Lower leg skin (tissue), 4 donors: ENCODE results near the gene AXL. TPM values are rescaled to one million over a fixed set of nuclear protein-coding genes. Genes with fewer than 3 reads are reported as not detected.

Experiments
- DNase-seq, 2 donors: peaks; one replicate each; pipeline ENCODE4 v3.0.0-alpha.2; 2019; ENCODE audit warnings: low spot score in 2 of 2
- H3K4me3 ChIP-seq: fragments of 200-600 bp; sonication (generic); 2 replicates; pipeline ENCODE4 v1.5.1; 2017; ENCODE audit warnings: mild to moderate bottlenecking, low read depth; ENCODE audit not compliant: poor library complexity, severe bottlenecking
- POLR2A ChIP-seq, 2 donors: fragments of 450-650 bp; IDR thresholded peaks; one replicate each; pipeline ENCODE4 v1.6.1; 2016 to 2017; ENCODE audit warnings: antibody characterized with exemption in 2 of 2, mild to moderate bottlenecking in 1 of 2, moderate library complexity in 1 of 2
- WGBS, 2 donors: methylation state at CpG; one replicate each; pipeline ENCODE4 v1.1.5; 2018; 5-methylcytosine and 5-hydroxymethylcytosine counted together
- intact Hi-C: fragments of 100-400 bp; cut with DNase I; formaldehyde crosslinking; loops from one replicate; pipeline ENCODE4 v1.15.0; 2023; ENCODE audit warnings: low total_unique reads
- total RNA-seq, 4 donors: library from RNA; depleted of rRNA; stranded (reverse); fragments of >200 nt; gene quantifications; one replicate each; pipeline ENCODE4 v1.1.0, GENCODE V29; 2016
- TF ChIP-seq, protein P1 (sequence below), 3 donors: fragments of 450-650 bp; IDR thresholded peaks; one replicate each; pipeline ENCODE4 v1.5.1; 2016; ENCODE audit warnings: antibody characterized with exemption in 3 of 3, mild to moderate bottlenecking in 3 of 3, moderate library complexity in 2 of 3

AXL gene
- total RNA-seq, 4 donors from 2014 or later: 17.3 to 86.2 (median 56.7) TPM

DNA sequence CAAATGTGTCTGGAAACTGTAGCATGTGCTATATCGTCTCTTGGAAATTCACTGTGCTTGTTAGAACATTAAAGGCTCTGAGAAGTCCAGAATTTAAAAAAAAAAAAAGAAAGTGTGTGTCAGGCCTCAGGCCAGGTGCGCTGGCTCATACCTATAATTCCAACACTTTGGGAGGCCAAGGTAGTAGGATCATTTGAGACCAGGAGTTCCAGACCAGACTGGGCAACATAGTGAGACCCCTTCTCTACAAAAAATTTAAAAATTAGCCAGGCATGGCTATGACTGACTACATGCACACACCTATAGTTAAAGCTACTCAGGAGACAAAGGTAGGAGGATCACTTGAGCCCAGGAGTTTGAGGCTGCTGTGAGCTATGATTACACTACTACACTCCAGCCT lies 50.0 kb downstream of the AXL start:
- no peak for DNase-seq
- TF ChIP-seq POLR2A (IDR thresholded peaks at IDR 0.05): no peak
- no peak overlapping the region for H3K4me3 ChIP-seq
- intact Hi-C loops: no loop called here
- WGBS, 2 donors: 86 to 94% methylated on average over 2 of the region's 2 CpGs

DNA sequence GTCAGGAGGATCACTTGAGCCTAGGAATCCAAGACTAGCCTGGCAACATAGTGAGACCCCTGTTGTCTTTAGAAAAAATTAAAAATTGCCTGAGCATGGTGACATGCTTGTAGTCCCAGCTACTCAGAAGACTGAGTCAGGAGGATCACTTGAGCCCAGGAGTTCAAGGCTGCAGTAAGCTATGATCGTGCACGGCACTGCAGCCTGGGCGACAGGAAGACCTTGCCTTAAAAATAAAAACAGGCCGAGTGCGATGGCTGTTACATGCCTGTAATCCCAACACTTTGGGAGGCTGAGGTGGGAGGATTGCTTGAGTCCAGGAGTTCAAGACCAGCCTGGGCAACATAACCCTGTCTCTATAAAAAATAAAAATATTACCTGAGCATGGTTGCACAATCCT lies 50.5 kb downstream of the AXL start:
- H3K4me3 ChIP-seq: no peak overlapping the region
- intact Hi-C loops: no loop called here
- TF ChIP-seq POLR2A (IDR thresholded peaks at IDR 0.05): no peak
- TF ChIP-seq, protein P1, sequence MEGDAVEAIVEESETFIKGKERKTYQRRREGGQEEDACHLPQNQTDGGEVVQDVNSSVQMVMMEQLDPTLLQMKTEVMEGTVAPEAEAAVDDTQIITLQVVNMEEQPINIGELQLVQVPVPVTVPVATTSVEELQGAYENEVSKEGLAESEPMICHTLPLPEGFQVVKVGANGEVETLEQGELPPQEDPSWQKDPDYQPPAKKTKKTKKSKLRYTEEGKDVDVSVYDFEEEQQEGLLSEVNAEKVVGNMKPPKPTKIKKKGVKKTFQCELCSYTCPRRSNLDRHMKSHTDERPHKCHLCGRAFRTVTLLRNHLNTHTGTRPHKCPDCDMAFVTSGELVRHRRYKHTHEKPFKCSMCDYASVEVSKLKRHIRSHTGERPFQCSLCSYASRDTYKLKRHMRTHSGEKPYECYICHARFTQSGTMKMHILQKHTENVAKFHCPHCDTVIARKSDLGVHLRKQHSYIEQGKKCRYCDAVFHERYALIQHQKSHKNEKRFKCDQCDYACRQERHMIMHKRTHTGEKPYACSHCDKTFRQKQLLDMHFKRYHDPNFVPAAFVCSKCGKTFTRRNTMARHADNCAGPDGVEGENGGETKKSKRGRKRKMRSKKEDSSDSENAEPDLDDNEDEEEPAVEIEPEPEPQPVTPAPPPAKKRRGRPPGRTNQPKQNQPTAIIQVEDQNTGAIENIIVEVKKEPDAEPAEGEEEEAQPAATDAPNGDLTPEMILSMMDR (IDR thresholded peaks at IDR 0.05): no peak
- no peak for DNase-seq
- 92 to 93% methylated on average over 5 of the region's 5 CpGs for WGBS, 2 donors

DNA sequence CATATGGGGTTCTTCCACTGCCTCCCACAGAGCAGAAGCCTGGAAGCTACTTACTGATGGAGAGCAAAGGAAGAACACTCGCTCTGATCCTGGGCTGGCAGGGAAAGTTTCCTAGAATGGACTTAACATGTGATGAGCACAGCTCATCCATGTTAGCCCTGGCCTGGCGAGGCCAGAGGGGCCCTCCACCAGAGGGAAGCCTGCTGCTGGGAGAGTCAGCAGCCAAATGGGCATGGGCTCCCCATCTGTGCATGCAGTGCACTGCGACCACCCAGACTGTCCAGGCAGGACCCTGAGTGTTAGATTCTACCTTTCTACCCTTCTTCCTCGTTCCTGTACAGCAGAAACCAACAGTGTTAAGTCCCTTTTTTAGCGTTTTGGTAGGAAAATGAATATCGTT lies 54.1 kb downstream of the AXL start:
- DNase-seq: no peak
- intact Hi-C loops: no loop called here
- WGBS, 2 donors: 81 to 93% methylated on average over 6 of the region's 6 CpGs
- no peak overlapping the region for H3K4me3 ChIP-seq
- TF ChIP-seq POLR2A (IDR thresholded peaks at IDR 0.05): no peak
- TF ChIP-seq, protein P1 (IDR thresholded peaks at IDR 0.05): no peak

DNA sequence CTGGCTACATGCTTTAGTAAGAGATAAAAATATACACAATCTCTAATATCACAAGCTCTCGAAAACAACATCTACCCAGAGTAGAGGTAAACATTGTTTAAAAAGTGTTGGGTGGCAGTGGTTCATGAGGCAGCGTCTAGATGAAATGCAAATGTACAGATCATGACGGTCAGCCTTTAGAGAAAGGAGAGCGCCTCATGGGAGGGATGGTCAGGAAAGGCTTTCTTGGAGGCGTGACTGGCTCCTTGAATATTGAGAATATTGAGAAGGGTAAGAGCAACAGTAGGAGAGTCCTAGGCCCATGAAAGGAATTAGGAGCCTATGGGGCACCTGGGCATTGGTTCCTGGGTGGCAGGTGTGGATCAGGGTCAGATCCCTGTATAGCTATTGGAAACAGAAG lies 55.8 kb downstream of the AXL start:
- no peak for DNase-seq
- no peak overlapping the region for H3K4me3 ChIP-seq
- TF ChIP-seq POLR2A (IDR thresholded peaks at IDR 0.05): no peak
- TF ChIP-seq, protein P1 (IDR thresholded peaks at IDR 0.05): no peak
- intact Hi-C loops: no loop called here
- 91 to 95% methylated on average over 5 of the region's 5 CpGs for WGBS, 2 donors

DNA sequence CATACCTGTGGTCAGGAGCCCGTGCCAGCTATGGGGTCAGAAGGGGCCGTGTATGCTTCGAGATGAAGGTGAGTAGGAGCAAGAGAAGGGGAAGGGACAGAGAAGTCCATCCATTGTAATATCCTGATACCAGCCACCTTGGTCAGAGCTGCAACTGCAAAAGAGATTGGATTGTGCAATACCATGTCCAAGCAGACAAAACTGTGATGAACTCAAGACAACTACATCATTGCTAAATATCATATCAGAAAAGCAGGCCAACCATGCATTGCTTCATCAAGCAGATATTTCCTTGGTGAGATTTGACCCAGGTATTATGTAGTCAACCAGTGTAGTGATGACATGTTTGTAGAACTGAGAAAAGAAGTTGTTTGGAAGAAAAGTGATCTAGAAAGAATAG lies 57.2 kb downstream of the AXL start:
- 70 to 78% methylated on average over 3 of the region's 3 CpGs for WGBS, 2 donors
- intact Hi-C loops: no loop called here
- no peak for TF ChIP-seq POLR2A (IDR thresholded peaks at IDR 0.05)
- TF ChIP-seq, protein P1 (IDR thresholded peaks at IDR 0.05): no peak
- DNase-seq: no peak
- H3K4me3 ChIP-seq: no peak overlapping the region

DNA sequence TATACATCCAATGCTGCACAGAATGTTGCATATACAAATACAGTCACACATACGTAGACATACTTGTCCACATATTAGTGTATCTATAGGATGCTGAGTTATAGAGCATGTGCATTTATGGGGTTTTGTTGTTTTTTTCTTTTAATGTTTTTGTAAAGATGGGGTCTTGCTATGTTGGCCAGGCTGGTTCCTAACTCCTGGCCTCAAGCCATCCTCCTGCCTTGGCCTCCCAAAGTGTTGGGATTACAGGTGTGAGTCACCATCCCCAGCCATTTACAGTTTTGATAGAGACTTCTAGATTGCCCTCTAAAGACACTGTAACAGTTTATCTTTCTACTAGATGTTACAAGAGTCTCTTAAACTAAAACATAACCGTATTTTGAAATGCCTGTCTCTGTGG lies 59.5 kb downstream of the AXL start:
- 96 to 98% methylated on average over 2 of the region's 2 CpGs for WGBS, 2 donors
- H3K4me3 ChIP-seq: no peak overlapping the region
- TF ChIP-seq, protein P1 (IDR thresholded peaks at IDR 0.05): no peak
- no peak for TF ChIP-seq POLR2A (IDR thresholded peaks at IDR 0.05)
- intact Hi-C loops: no loop called here
- DNase-seq: no peak
